ENCODE measurements around the gene INSC. TPM values are rescaled to one million over a fixed set of nuclear protein-coding genes. Genes with fewer than 3 reads are reported as not detected.

Gene INSC
- total and polyA plus RNA-seq, 2 of the 8 experiments (the other 6 are each of a cell fraction or from before 2014, with no cell fraction given), result 0.58 to 0.59 TPM

DNA sequence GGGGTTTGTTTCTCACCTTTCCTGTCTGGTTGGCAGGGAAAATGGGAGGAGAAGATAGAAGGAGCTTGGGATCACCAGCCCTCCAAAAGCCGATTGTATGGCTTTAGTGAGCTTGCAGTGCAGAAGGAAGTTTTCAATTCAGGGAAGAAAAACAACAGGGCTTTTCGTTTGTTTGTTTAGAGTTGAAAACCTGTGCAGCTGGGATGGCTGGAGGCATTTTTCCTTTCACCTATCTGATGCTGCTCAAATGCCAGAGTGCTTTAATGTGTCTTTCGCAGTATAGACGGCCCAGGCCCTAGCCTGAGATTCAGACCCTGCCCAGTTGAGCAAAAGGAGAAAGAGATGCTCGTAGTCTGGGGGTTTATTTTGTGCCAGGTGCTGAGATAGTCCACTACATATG is 87.9 kb downstream of the INSC start:
- no peak overlapping the region for H3K4me3 ChIP-seq (ENCODE audit: extremely low read depth in 1 of 4, insufficient read depth in 2 of 4, low read depth in 3 of 4, low read length in 4 of 4)
- no peaks in the 10 kb centered on the region for H3K36me3 ChIP-seq (ENCODE audit: control insufficient read depth in 2 of 4, insufficient read depth in 4 of 4, low read length in 3 of 4)
- ChIA-PET CTCF (ENCODE audit: partially characterized antibody) (interaction anchor here (1.1 to 13.1 kb wide), 7 partner anchors 43 to 296 kb away, joined by 3 to 177 read pairs (median 4); no protein-coding TSS in a partner anchor), POLR2A (ENCODE audit: partially characterized antibody) (no interaction called here)
- H4K20me1 ChIP-seq (replicated peaks in 1 of 2; ENCODE audit: control insufficient read depth in 1 of 2, insufficient read depth in 2 of 2, low read length in 2 of 2), result no peaks in the 10 kb centered on the region
- H3K18ac ChIP-seq (ENCODE audit: extremely low read depth, low read length), result no peak overlapping the region
- TF ChIP-seq KDM4A (IDR thresholded peaks at IDR 0.05; ENCODE audit: low read depth, low read length, severe bottlenecking), result no peak
- TF ChIP-seq SP1 (IDR thresholded peaks at IDR 0.05; ENCODE audit: low read depth, low read length), result no peak
- TF ChIP-seq RAD21 (IDR thresholded peaks at IDR 0.05 in 1 of 2, conservative IDR thresholded peaks at IDR 0.05 in 1 of 2; ENCODE audit: low read depth in 2 of 2, low read length in 2 of 2), result no peak
- no peak for TF ChIP-seq SP2 (IDR thresholded peaks at IDR 0.05; ENCODE audit: low read length)
- H2BK12ac ChIP-seq (ENCODE audit: low read depth, low read length), result no peak overlapping the region
- H3K23ac ChIP-seq (ENCODE audit: insufficient read length), result no peak overlapping the region
- H3K14ac ChIP-seq (ENCODE audit: insufficient read length), result no peak overlapping the region
- no peak overlapping the region for H2BK20ac ChIP-seq (ENCODE audit: low read length)
- no peaks in the 10 kb centered on the region for H3K79me2 ChIP-seq (ENCODE audit: control insufficient read depth in 1 of 2, insufficient read depth in 2 of 2, low read length in 2 of 2)
- no peaks in the 10 kb centered on the region for H3K4me1 ChIP-seq (replicated peaks in 1 of 4; ENCODE audit: control insufficient read depth in 3 of 4, insufficient read depth in 4 of 4, low read length in 3 of 4)
- no peak overlapping the region for H4K91ac ChIP-seq (replicated peaks; ENCODE audit: insufficient read length, low read length)
- no peaks in the 10 kb centered on the region for H3K79me1 ChIP-seq (ENCODE audit: low read depth, low read length)
- no peak overlapping the region for H3K27ac ChIP-seq (ENCODE audit: low read depth, low read length)
- no peak overlapping the region for H2BK120ac ChIP-seq (replicated peaks; ENCODE audit: low read depth, low read length)
- H2AFZ ChIP-seq (ENCODE audit: low read length), result no peak overlapping the region
- H3K23me2 ChIP-seq (ENCODE audit: low read depth, low read length), result no peaks in the 10 kb centered on the region
- WGBS, 2 experiments (ENCODE audit: extremely low coverage in 1 of 2, insufficient coverage in 1 of 2, insufficient read length in 1 of 2, insufficient replicate concordance in 2 of 2, low coverage in 1 of 2, low lambda C conversion rate in 2 of 2, missing lambda C conversion rate in 1 of 2), result 81% methylated on average over 5 of the region's 5 CpGs; no CpG with 5 or more reads in 1 of the 2 experiments
- H2BK5ac ChIP-seq (ENCODE audit: low read depth, low read length), result no peak overlapping the region
- DNase-seq (ENCODE audit: low read depth in 1 of 2, low spot score in 2 of 2) (no peak), FAIRE-seq (no peak)
- H3K4me2 ChIP-seq (ENCODE audit: insufficient read depth in 1 of 2, low read depth in 2 of 2, low read length in 2 of 2), result no peak overlapping the region
- no peak overlapping the region for H4K8ac ChIP-seq (ENCODE audit: extremely low read depth, insufficient read depth, low read length)
- no peak overlapping the region for H4K5ac ChIP-seq (ENCODE audit: insufficient read length, low read depth, low read length)
- H2AK5ac ChIP-seq (ENCODE audit: low read depth, low read length), result no peak overlapping the region
- H3K9me3 ChIP-seq (ENCODE audit: insufficient read depth in 2 of 2, low read depth in 1 of 2, low read length in 1 of 2), result no peaks in the 10 kb centered on the region
- no peak overlapping the region for H3K9ac ChIP-seq (replicated peaks in 1 of 4; ENCODE audit: extremely low read depth in 1 of 4, low read depth in 3 of 4, low read length in 3 of 4)
- H3K56ac ChIP-seq (replicated peaks; ENCODE audit: insufficient read length, low read depth, low read length), result no peak overlapping the region
- no peaks in the 10 kb centered on the region for H3K27me3 ChIP-seq (replicated peaks in 1 of 4; ENCODE audit: control insufficient read depth in 3 of 4, extremely low read depth in 1 of 4, insufficient read depth in 3 of 4, low read length in 3 of 4)
- H3K4ac ChIP-seq (replicated peaks; ENCODE audit: insufficient read length, low read depth, low read length), result no peak overlapping the region
- H2BK15ac ChIP-seq (ENCODE audit: low read length), result no peak overlapping the region
